ENCODE measurements around the gene MERTK. TPM values are rescaled to one million over a fixed set of nuclear protein-coding genes. Genes with fewer than 3 reads are reported as not detected.

MERTK gene
- total and polyA plus RNA-seq, 2 of the 13 experiments (the other 11 are each of a cell fraction or from before 2014, with no cell fraction given) = 37.3 to 44.7 TPM

- DNase-seq (ENCODE audit: low spot score) (no peak), FAIRE-seq (no peak), ATAC-seq (no peak)
- H3K36me3 ChIP-seq (replicated peaks in 1 of 2; ENCODE audit: control insufficient read depth in 1 of 2, insufficient read depth in 2 of 2, low read length in 2 of 2) = peaks cover 6 to 53% of the 10 kb centered on the region in 2 experiments; a peak in 4 of 5 replicates
- no peak overlapping the region for H3K4me3 ChIP-seq (replicated peaks in 1 of 3; ENCODE audit: insufficient read depth in 1 of 3, low read depth in 2 of 3, low read length in 3 of 3)
- no TSS peak for BruUV-seq (replicated peaks)
- no peaks in the 10 kb centered on the region for H4K20me1 ChIP-seq (ENCODE audit: insufficient read depth, low read length)
- WGBS (ENCODE audit: low lambda C conversion rate) = 98% methylated on average over 7 of the region's 7 CpGs
- H3K4me2 ChIP-seq (ENCODE audit: low read depth, low read length) = no peak overlapping the region
- intact Hi-C loops (cut with micrococcal nuclease; ENCODE audit: unreplicated experiment) (no loop called here), in situ Hi-C loops (cut with HindIII; ENCODE audit: extremely low pct_ligation_motif_present, low pct_unique_long_range_greater_than_20kb) (no loop called here)
- no peaks in the 10 kb centered on the region for H3K27me3 ChIP-seq (ENCODE audit: control insufficient read depth in 1 of 2, insufficient read depth in 2 of 2, low read length in 2 of 2)
- H3K9ac ChIP-seq (ENCODE audit: insufficient read depth, low read depth, low read length) = no peak overlapping the region
- no peak overlapping the region for H3K27ac ChIP-seq (ENCODE audit: extremely low read length, insufficient read depth, low read length)
- H3K9me3 ChIP-seq (ENCODE audit: low read length) = no peaks in the 10 kb centered on the region
- H2AFZ ChIP-seq (ENCODE audit: low read length) = no peak overlapping the region
- POLR2A ChIA-PET = no interaction called here
- H3K79me2 ChIP-seq (ENCODE audit: insufficient read depth, low read length) = no peaks in the 10 kb centered on the region
- CTCF ChIA-PET (ENCODE audit: low intra/inter-chr PET ratio, low total read pairs) = no interaction called here
- peaks cover 61% of the 10 kb centered on the region for H3K4me1 ChIP-seq (ENCODE audit: insufficient read depth, low read length)
- TF ChIP-seq, protein P1, sequence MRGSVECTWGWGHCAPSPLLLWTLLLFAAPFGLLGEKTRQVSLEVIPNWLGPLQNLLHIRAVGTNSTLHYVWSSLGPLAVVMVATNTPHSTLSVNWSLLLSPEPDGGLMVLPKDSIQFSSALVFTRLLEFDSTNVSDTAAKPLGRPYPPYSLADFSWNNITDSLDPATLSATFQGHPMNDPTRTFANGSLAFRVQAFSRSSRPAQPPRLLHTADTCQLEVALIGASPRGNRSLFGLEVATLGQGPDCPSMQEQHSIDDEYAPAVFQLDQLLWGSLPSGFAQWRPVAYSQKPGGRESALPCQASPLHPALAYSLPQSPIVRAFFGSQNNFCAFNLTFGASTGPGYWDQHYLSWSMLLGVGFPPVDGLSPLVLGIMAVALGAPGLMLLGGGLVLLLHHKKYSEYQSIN (CRISPR knock-in tag; IDR thresholded peaks at IDR 0.05; ENCODE audit: borderline replicate concordance) = no peak
- TF ChIP-seq FUBP1 (CRISPR knock-in tag; IDR thresholded peaks at IDR 0.05; ENCODE audit: borderline replicate concordance) (no peak), TFDP1 (CRISPR knock-in tag; IDR thresholded peaks at IDR 0.05; ENCODE audit: borderline replicate concordance) (no peak), ZNF274 (CRISPR knock-in tag; IDR thresholded peaks at IDR 0.05) (no peak), SP140L (CRISPR knock-in tag; IDR thresholded peaks at IDR 0.05; ENCODE audit: borderline replicate concordance) (no peak), IRF2 (CRISPR knock-in tag; IDR thresholded peaks at IDR 0.05) (no peak), ZBTB42 (CRISPR knock-in tag; IDR thresholded peaks at IDR 0.05) (no peak), RFXANK (CRISPR knock-in tag; IDR thresholded peaks at IDR 0.05) (no peak), ZNF180 (CRISPR knock-in tag; IDR thresholded peaks at IDR 0.05; ENCODE audit: borderline replicate concordance, low read depth) (no peak), ZNF451 (CRISPR knock-in tag; IDR thresholded peaks at IDR 0.05) (no peak)
- TF ChIP-seq, protein P2, sequence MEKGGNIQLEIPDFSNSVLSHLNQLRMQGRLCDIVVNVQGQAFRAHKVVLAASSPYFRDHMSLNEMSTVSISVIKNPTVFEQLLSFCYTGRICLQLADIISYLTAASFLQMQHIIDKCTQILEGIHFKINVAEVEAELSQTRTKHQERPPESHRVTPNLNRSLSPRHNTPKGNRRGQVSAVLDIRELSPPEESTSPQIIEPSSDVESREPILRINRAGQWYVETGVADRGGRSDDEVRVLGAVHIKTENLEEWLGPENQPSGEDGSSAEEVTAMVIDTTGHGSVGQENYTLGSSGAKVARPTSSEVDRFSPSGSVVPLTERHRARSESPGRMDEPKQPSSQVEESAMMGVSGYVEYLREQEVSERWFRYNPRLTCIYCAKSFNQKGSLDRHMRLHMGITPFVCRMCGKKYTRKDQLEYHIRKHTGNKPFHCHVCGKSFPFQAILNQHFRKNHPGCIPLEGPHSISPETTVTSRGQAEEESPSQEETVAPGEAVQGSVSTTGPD (CRISPR knock-in tag; IDR thresholded peaks at IDR 0.05) = no peak
- TF ChIP-seq, protein P3, sequence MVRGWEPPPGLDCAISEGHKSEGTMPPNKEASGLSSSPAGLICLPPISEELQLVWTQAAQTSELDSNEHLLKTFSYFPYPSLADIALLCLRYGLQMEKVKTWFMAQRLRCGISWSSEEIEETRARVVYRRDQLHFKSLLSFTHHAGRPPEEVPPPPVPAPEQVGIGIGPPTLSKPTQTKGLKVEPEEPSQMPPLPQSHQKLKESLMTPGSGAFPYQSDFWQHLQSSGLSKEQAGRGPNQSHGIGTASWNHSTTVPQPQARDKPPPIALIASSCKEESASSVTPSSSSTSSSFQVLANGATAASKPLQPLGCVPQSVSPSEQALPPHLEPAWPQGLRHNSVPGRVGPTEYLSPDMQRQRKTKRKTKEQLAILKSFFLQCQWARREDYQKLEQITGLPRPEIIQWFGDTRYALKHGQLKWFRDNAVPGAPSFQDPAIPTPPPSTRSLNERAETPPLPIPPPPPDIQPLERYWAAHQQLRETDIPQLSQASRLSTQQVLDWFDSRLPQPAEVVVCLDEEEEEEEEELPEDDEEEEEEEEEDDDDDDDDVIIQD (CRISPR knock-in tag; IDR thresholded peaks at IDR 0.05; ENCODE audit: low read depth) = no peak
- TF ChIP-seq, protein P4, sequence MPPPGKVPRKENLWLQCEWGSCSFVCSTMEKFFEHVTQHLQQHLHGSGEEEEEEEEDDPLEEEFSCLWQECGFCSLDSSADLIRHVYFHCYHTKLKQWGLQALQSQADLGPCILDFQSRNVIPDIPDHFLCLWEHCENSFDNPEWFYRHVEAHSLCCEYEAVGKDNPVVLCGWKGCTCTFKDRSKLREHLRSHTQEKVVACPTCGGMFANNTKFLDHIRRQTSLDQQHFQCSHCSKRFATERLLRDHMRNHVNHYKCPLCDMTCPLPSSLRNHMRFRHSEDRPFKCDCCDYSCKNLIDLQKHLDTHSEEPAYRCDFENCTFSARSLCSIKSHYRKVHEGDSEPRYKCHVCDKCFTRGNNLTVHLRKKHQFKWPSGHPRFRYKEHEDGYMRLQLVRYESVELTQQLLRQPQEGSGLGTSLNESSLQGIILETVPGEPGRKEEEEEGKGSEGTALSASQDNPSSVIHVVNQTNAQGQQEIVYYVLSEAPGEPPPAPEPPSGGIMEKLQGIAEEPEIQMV (CRISPR knock-in tag; IDR thresholded peaks at IDR 0.05; ENCODE audit: low read depth) = no peak
- TF ChIP-seq, protein P5, sequence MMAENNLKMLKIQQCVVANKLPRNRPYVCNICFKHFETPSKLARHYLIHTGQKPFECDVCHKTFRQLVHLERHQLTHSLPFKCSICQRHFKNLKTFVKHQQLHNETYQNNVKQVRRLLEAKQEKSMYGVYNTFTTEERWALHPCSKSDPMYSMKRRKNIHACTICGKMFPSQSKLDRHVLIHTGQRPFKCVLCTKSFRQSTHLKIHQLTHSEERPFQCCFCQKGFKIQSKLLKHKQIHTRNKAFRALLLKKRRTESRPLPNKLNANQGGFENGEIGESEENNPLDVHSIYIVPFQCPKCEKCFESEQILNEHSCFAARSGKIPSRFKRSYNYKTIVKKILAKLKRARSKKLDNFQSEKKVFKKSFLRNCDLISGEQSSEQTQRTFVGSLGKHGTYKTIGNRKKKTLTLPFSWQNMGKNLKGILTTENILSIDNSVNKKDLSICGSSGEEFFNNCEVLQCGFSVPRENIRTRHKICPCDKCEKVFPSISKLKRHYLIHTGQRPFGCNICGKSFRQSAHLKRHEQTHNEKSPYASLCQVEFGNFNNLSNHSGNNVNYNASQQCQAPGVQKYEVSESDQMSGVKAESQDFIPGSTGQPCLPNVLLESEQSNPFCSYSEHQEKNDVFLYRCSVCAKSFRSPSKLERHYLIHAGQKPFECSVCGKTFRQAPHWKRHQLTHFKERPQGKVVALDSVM (CRISPR knock-in tag; IDR thresholded peaks at IDR 0.05) = no peak
Observed at GRCh38 chr2:111961663-111962062, 63.3 kb downstream of the MERTK start.
